Measurements from ENCODE around the gene CRIM1. TPM values are rescaled to one million over a fixed set of nuclear protein-coding genes. Genes with fewer than 3 reads are reported as not detected.

The CRIM1 gene
- total and polyA plus RNA-seq, 2 of the 8 experiments (the other 6 are each of a cell fraction or from before 2014, with no cell fraction given), result 9.4 to 28.4 TPM

DNA sequence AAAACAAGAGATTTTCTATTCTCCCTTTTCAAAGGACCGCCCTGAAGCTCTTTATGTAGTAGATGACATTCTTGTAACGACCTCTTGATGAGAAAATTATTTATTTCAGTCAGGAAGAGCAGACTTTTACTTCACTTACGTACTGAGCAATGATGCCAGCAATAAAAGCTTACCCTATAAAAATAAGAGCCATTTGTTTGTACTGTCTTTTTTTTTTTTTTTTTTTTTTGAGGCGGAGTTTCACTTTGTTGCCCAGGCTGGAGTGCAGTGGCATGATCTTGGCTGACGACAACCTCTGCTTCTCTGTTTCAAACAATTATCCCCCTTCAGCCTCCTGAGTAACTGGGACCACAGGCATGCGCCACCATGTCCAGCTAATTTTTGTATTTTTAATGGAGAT, 39.2 kb downstream of the CRIM1 start (continued):
- TF ChIP-seq EGR1 (IDR thresholded peaks at IDR 0.05; ENCODE audit: borderline replicate concordance, low read depth, low read length) (no peak), CREB1 (IDR thresholded peaks at IDR 0.05) (no peak)
